Choroid plexus epithelial cell (primary cell): ENCODE data around the gene TLK2.
"Not testable (repeated sequence)": the region's sequence is repeated elsewhere in the genome, so short reads cannot be mapped to it uniquely, and the experiment has no call there.

Source experiments
- DNase-seq: peaks from one replicate; pipeline ENCODE4 v3.0.0-alpha.2; 2010; ENCODE audit warnings: low read depth
- H3K4me3 ChIP-seq: 2 replicates; pipeline ENCODE4 v1.5.1; 2011; ENCODE audit warnings: low read depth, mild to moderate bottlenecking, control low read depth, low read length, moderate library complexity
- CTCF ChIP-seq: conservative IDR thresholded peaks from 2 replicates; pipeline ENCODE4 v1.5.1; 2011; ENCODE audit warnings: low read depth, mild to moderate bottlenecking, control low read depth, inconsistent platforms, low read length, moderate library complexity

The TLK2 gene

GRCh38 chr17:62478424-62478879 is at the start of gene TLK2:
TLK2 (plus strand) TSS chr17:62478825; CDS start chr17:62481126, 2,301 bp downstream.
- TF ChIP-seq CTCF, result no peak
- H3K4me3 ChIP-seq, result peak within 1 kb of the TSS; percentile 68
- peak; percentile 85 for DNase-seq

GRCh38 chr17:62435251-62435650 is 43.4 kb upstream of the TLK2 start:
- H3K4me3 ChIP-seq, result not testable (repeated sequence)

GRCh38 chr17:62441181-62441580 is 37.4 kb upstream of the TLK2 start:
- DNase-seq, H3K4me3 ChIP-seq: not testable (repeated sequence)

More at GRCh38 chr17:62435251-62435650, 43.4 kb upstream of the TLK2 start:
- not testable (repeated sequence) for DNase-seq

GRCh38 chr17:62444063-62444462 is 34.6 kb upstream of the TLK2 start:
- no peak overlapping the region for H3K4me3 ChIP-seq
- no peak for TF ChIP-seq CTCF
- DNase-seq, result no peak

GRCh38 chr17:62445791-62446190 is 32.8 kb upstream of the TLK2 start:
- DNase-seq, H3K4me3 ChIP-seq: not testable (repeated sequence)

GRCh38 chr17:62452195-62452594 is 26.4 kb upstream of the TLK2 start:
- not testable (repeated sequence) for DNase-seq, H3K4me3 ChIP-seq

GRCh38 chr17:62453041-62453440 is 25.6 kb upstream of the TLK2 start:
- DNase-seq, H3K4me3 ChIP-seq: not testable (repeated sequence)

GRCh38 chr17:62453656-62454055 is 25.0 kb upstream of the TLK2 start:
- DNase-seq, H3K4me3 ChIP-seq: not testable (repeated sequence)

GRCh38 chr17:62454111-62454510 is 24.5 kb upstream of the TLK2 start:
- not testable (repeated sequence) for DNase-seq, H3K4me3 ChIP-seq

- no peak for TF ChIP-seq CTCF
- no peak overlapping the region for H3K4me3 ChIP-seq
Observed at GRCh38 chr17:62456016-62456415, 22.6 kb upstream of the TLK2 start.

GRCh38 chr17:62458483-62458882 is 20.1 kb upstream of the TLK2 start:
- DNase-seq, H3K4me3 ChIP-seq: not testable (repeated sequence)

More at GRCh38 chr17:62456016-62456415, 22.6 kb upstream of the TLK2 start:
- no peak for DNase-seq

GRCh38 chr17:62464422-62464821 is 14.2 kb upstream of the TLK2 start:
- not testable (repeated sequence) for H3K4me3 ChIP-seq, DNase-seq

- not testable (repeated sequence) for DNase-seq, H3K4me3 ChIP-seq
Observed at GRCh38 chr17:62465271-62465670, 13.4 kb upstream of the TLK2 start.

- peak; percentile 65 for DNase-seq
- not testable (repeated sequence) for H3K4me3 ChIP-seq
Observed at GRCh38 chr17:62470666-62471379, 7.8 kb upstream of the TLK2 start.

- not testable (repeated sequence) for DNase-seq, H3K4me3 ChIP-seq
Observed at GRCh38 chr17:62471380-62471880, 7.2 kb upstream of the TLK2 start.
